Fibroblast of lung (primary cell): ENCODE measurements around the gene NBDY.

ENCODE experiments used
- CTCF ChIP-seq, 2 donors: IDR thresholded peaks in 1 of 2; conservative IDR thresholded peaks in 1 of 2; 1 replicate in 1 of 2; 2 replicates in 1 of 2; pipeline ENCODE4 v1.5.1; 2011 to 2012; ENCODE audit warnings: low read length in 2 of 2, control low read depth in 1 of 2, inconsistent platforms in 1 of 2, low read depth in 1 of 2, mild to moderate bottlenecking in 1 of 2
- EZH2 ChIP-seq: IDR thresholded peaks from 2 replicates; pipeline ENCODE4 v1.5.1; 2012; ENCODE audit warnings: low read length, control low read depth, mild to moderate bottlenecking; ENCODE audit errors: missing control alignments

GRCh38 chrX:56784666-56785065, 55.6 kb downstream of the NBDY start:
- no peak for TF ChIP-seq CTCF (conservative IDR thresholded peaks at IDR 0.05 in 1 of 2, IDR thresholded peaks at IDR 0.05 in 1 of 2; ENCODE audit: low read depth in 1 of 2, low read length in 2 of 2)
- TF ChIP-seq EZH2 = no peak
